T-cell (primary cell): ENCODE results near the gene SLC1A7. TPM values are rescaled to one million over a fixed set of nuclear protein-coding genes. Genes with fewer than 3 reads are reported as not detected.

Source experiments
- ATAC-seq, 4 experiments: fragments of 200-7000 bp in 3 of 4; fragments of 150-1000 bp in 1 of 4; cut with Tn5 transposase; replicated peaks in 1 of 4; 1 replicate in 3 of 4; 2 replicates in 1 of 4; pipeline ENCODE4 v1.10.0; 2021; ENCODE audit warnings: moderate library complexity in 3 of 4, mild to moderate bottlenecking in 2 of 4, moderate number of reproducible peaks in 1 of 4
- CTCF ChIA-PET, 2 donors: fragments of 300-600 bp; sonication (Branson Sonifier 250); formaldehyde crosslinking; loops; one replicate each; lab custom pipeline; 2022; ENCODE audit warnings: antibody characterized with exemption in 2 of 2; lab: Charles Lee
- POLR2A ChIA-PET, 2 donors: fragments of 300-600 bp; sonication (Branson Sonifier 250); formaldehyde crosslinking; loops; one replicate each; lab custom pipeline; 2022; ENCODE audit warnings: antibody characterized with exemption in 2 of 2; lab: Charles Lee
- DNase-seq, 35 experiments: peaks; one replicate each; pipeline versions ENCODE4 v3.0.0 to v3.0.0-alpha.2; 2013 to 2023
- H3K27ac ChIP-seq: one replicate; pipeline ENCODE4 v1.5.1; 2013; ENCODE audit warnings: low read length
- H3K27me3 ChIP-seq, 2 experiments: replicated peaks in 1 of 2; 1 replicate in 1 of 2; 2 replicates in 1 of 2; pipeline versions ENCODE4 v1.6.1 to v1.7.0; 2013; ENCODE audit warnings: low read length in 1 of 2, mixed read lengths in 1 of 2; ENCODE audit not compliant: control insufficient read depth in 2 of 2, insufficient read depth in 2 of 2; ENCODE audit errors: extremely low read depth in 1 of 2
- H3K36me3 ChIP-seq, 2 donors: 1 replicate in 1 of 2; 2 replicates in 1 of 2; pipeline versions ENCODE4 v1.6.1 to v1.7.0; 2013; ENCODE audit warnings: low read length in 1 of 2; ENCODE audit not compliant: control insufficient read depth in 2 of 2, insufficient read depth in 1 of 2; ENCODE audit errors: extremely low read depth in 1 of 2
- H3K4me1 ChIP-seq, 2 experiments: 1 replicate in 1 of 2; 2 replicates in 1 of 2; pipeline versions ENCODE4 v1.6.1 to v1.7.0; 2013; ENCODE audit warnings: low read length in 2 of 2, mixed read lengths in 1 of 2; ENCODE audit not compliant: insufficient read depth in 2 of 2, control insufficient read depth in 1 of 2; ENCODE audit errors: extremely low read depth in 1 of 2
- H3K4me3 ChIP-seq, 2 donors: 1 replicate in 1 of 2; 2 replicates in 1 of 2; pipeline versions ENCODE4 v1.5.1 to v1.7.0; 2013; ENCODE audit warnings: mild to moderate bottlenecking in 2 of 2, low read length in 1 of 2, moderate library complexity in 1 of 2; ENCODE audit not compliant: control insufficient read depth in 1 of 2; ENCODE audit errors: extremely low read depth in 1 of 2
- H3K9me3 ChIP-seq: 2 replicates; pipeline ENCODE4 v1.7.0; 2013
- H3K27ac Mint-ChIP-seq, 2 donors: one replicate each; pipeline ENCODE4 v1.8.0; 2020 to 2021; ENCODE audit warnings: mild to moderate bottlenecking in 2 of 2, mixed read lengths in 2 of 2
- H3K27me3 Mint-ChIP-seq, 2 donors: one replicate each; pipeline ENCODE4 v1.8.0; 2021 to 2022; ENCODE audit warnings: mixed read lengths in 2 of 2
- H3K36me3 Mint-ChIP-seq: one replicate; pipeline ENCODE4 v1.8.0; 2021; ENCODE audit warnings: mixed read lengths
- H3K4me1 Mint-ChIP-seq, 3 donors: one replicate each; pipeline ENCODE4 v1.8.0; 2020 to 2022; ENCODE audit warnings: mixed read lengths in 3 of 3, mild to moderate bottlenecking in 1 of 3
- H3K4me3 Mint-ChIP-seq, 3 donors: one replicate each; pipeline ENCODE4 v1.8.0; 2020 to 2022; ENCODE audit warnings: mild to moderate bottlenecking in 3 of 3, mixed read lengths in 3 of 3, moderate library complexity in 3 of 3
- H3K9me3 Mint-ChIP-seq, 3 donors: one replicate each; pipeline ENCODE4 v1.8.0; 2020 to 2022; ENCODE audit warnings: mixed read lengths in 3 of 3
- WGBS: methylation state at CpG from one replicate; pipeline ENCODE4 v1.1.5; 2013; ENCODE audit warnings: missing lambda C conversion rate; ENCODE audit not compliant: insufficient coverage; 5-methylcytosine and 5-hydroxymethylcytosine counted together
- total RNA-seq, 35 experiments: library from RNA in 6 of 35; stranded (reverse) in 6 of 35; fragments of 120-200 nt in 1 of 35; gene quantifications; one replicate each; pipeline versions ENCODE4 v1.2.1 to v1.2.4 and lab custom pipeline; 2013 to 2026

SLC1A7 gene
- total RNA-seq, 5 donors from 2014 or later (not counting 1 experiment from before 2014, with no cell fraction given) = 0.14 to 0.26 TPM; not detected in 3

GRCh38 chr1:53116933-53117600, 25.4 kb downstream of the SLC1A7 start:
- no peaks in the 10 kb centered on the region for H3K4me1 Mint-ChIP-seq
- ATAC-seq (no peak), DNase-seq (no peak)
- H3K36me3 Mint-ChIP-seq = no peaks in the 10 kb centered on the region
- Histone ChIP-seq H3K4me3 (no peak overlapping the region), H3K36me3 (no peaks in the 10 kb centered on the region), H3K4me1 (no peaks in the 10 kb centered on the region), H3K9me3 (no peaks in the 10 kb centered on the region), H3K27ac (no peak overlapping the region), H3K27me3 (peaks cover 0 to 38% of the 10 kb centered on the region in 2 experiments)
- no peaks in the 10 kb centered on the region for H3K9me3 Mint-ChIP-seq
- POLR2A ChIA-PET = no interaction called here
- CTCF ChIA-PET = no interaction called here
- H3K27me3 Mint-ChIP-seq = peaks cover 11 to 12% of the 10 kb centered on the region in 2 donors
- WGBS = 90% methylated on average over 10 of the region's 11 CpGs
- H3K4me3 Mint-ChIP-seq = no peak overlapping the region
- no peak overlapping the region for H3K27ac Mint-ChIP-seq

GRCh38 chr1:53116307-53116810, 26.1 kb downstream of the SLC1A7 start:
- Mint-ChIP-seq H3K36me3 (no peaks in the 10 kb centered on the region), H3K27me3 (peaks cover 10 to 12% of the 10 kb centered on the region in 2 donors), H3K27ac (no peak overlapping the region), H3K9me3 (no peaks in the 10 kb centered on the region), H3K4me1 (peaks cover 0 to under 1% (median under 1%) of the 10 kb centered on the region in 3 donors), H3K4me3 (no peak overlapping the region)
- 76% methylated on average over 5 of the region's 9 CpGs for WGBS
- CTCF ChIA-PET = no interaction called here
- POLR2A ChIA-PET = no interaction called here
- Histone ChIP-seq H3K27me3 (peaks cover 0 to 32% of the 10 kb centered on the region in 2 experiments), H3K4me3 (no peak overlapping the region), H3K27ac (no peak overlapping the region), H3K4me1 (no peaks in the 10 kb centered on the region), H3K9me3 (no peaks in the 10 kb centered on the region), H3K36me3 (no peaks in the 10 kb centered on the region)
- DNase-seq (no peak), ATAC-seq (no peak)

- Histone ChIP-seq H3K4me3 (no peak overlapping the region), H3K27ac (no peak overlapping the region), H3K4me1 (no peaks in the 10 kb centered on the region), H3K27me3 (peaks cover 0 to 26% of the 10 kb centered on the region in 2 experiments), H3K9me3 (no peaks in the 10 kb centered on the region), H3K36me3 (no peaks in the 10 kb centered on the region)
- no peak for DNase-seq
- POLR2A ChIA-PET = no interaction called here
- Mint-ChIP-seq H3K27ac (no peak overlapping the region), H3K36me3 (no peaks in the 10 kb centered on the region), H3K4me3 (no peak overlapping the region), H3K27me3 (peaks cover 3 to 5% of the 10 kb centered on the region in 2 donors), H3K4me1 (peaks cover 0 to 7% (median 3%) of the 10 kb centered on the region in 3 donors), H3K9me3 (no peaks in the 10 kb centered on the region)
- WGBS = 72% methylated on average over 18 of the region's 20 CpGs
- no peak for ATAC-seq
- CTCF ChIA-PET = no interaction called here
These were observed 26.8 kb downstream of the SLC1A7 start for GRCh38 chr1:53115403-53116306.

- Mint-ChIP-seq H3K4me3 (no peak overlapping the region), H3K36me3 (no peaks in the 10 kb centered on the region), H3K27me3 (peaks cover under 1 to 4% of the 10 kb centered on the region in 2 donors), H3K4me1 (peaks cover 0 to 9% (median 3%) of the 10 kb centered on the region in 3 donors), H3K9me3 (no peaks in the 10 kb centered on the region), H3K27ac (no peak overlapping the region)
- no peak for ATAC-seq
- no peaks in the 10 kb centered on the region for H3K9me3 ChIP-seq
- H3K27me3 ChIP-seq = peaks cover 0 to 19% of the 10 kb centered on the region in 2 experiments
- CTCF ChIA-PET = no interaction called here
- no peak overlapping the region for H3K4me3 ChIP-seq
- 95% methylated on average over 15 of the region's 24 CpGs for WGBS
- peaks cover 0 to 4% of the 10 kb centered on the region in 2 experiments for H3K4me1 ChIP-seq
- POLR2A ChIA-PET = no interaction called here
- no peak for DNase-seq
- H3K36me3 ChIP-seq = no peaks in the 10 kb centered on the region
- H3K27ac ChIP-seq = no peak overlapping the region
These were observed 27.6 kb downstream of the SLC1A7 start for GRCh38 chr1:53114581-53115400.

GRCh38 chr1:53114090-53114489, 28.3 kb downstream of the SLC1A7 start:
- H3K4me1 Mint-ChIP-seq = peaks cover 0 to 9% (median 3%) of the 10 kb centered on the region in 3 donors
- no peak for ATAC-seq
- H3K36me3 Mint-ChIP-seq = no peaks in the 10 kb centered on the region
- 98% methylated on average over 5 of the region's 6 CpGs for WGBS
- Histone ChIP-seq H3K27me3 (peaks cover 0 to 21% of the 10 kb centered on the region in 2 experiments), H3K4me3 (no peak overlapping the region), H3K9me3 (no peaks in the 10 kb centered on the region), H3K36me3 (no peaks in the 10 kb centered on the region), H3K27ac (no peak overlapping the region), H3K4me1 (peaks cover 0 to 4% of the 10 kb centered on the region in 2 experiments)
- no peak for DNase-seq
- ChIA-PET POLR2A (no interaction called here), CTCF (no interaction called here)
- peaks cover 3 to 4% of the 10 kb centered on the region in 2 donors for H3K27me3 Mint-ChIP-seq
- H3K9me3 Mint-ChIP-seq = no peaks in the 10 kb centered on the region
- H3K27ac Mint-ChIP-seq = no peak overlapping the region
- no peak overlapping the region for H3K4me3 Mint-ChIP-seq

GRCh38 chr1:53112861-53113260, 29.6 kb downstream of the SLC1A7 start:
- ATAC-seq = no peak
- DNase-seq = no peak
- H3K4me3 Mint-ChIP-seq = no peak overlapping the region
- CTCF ChIA-PET = no interaction called here
- H3K4me1 ChIP-seq = peaks cover 0 to 6% of the 10 kb centered on the region in 2 experiments
- peaks cover 4 to 15% (median 7%) of the 10 kb centered on the region in 3 donors for H3K4me1 Mint-ChIP-seq
- POLR2A ChIA-PET = no interaction called here
- whole genome bisulfite sequencing = 100% methylated on average over 1 of the region's 4 CpGs
- no peak overlapping the region for H3K27ac ChIP-seq
- no peak overlapping the region for H3K27ac Mint-ChIP-seq
- H3K36me3 Mint-ChIP-seq = no peaks in the 10 kb centered on the region
- H3K36me3 ChIP-seq = no peaks in the 10 kb centered on the region
- H3K9me3 ChIP-seq = no peaks in the 10 kb centered on the region
- no peak overlapping the region for H3K4me3 ChIP-seq
- H3K27me3 Mint-ChIP-seq = peaks cover 3 to 4% of the 10 kb centered on the region in 2 donors
- H3K9me3 Mint-ChIP-seq = no peaks in the 10 kb centered on the region
- H3K27me3 ChIP-seq = peaks cover 0 to 21% of the 10 kb centered on the region in 2 experiments
